WTC11 (cell line): Measurements from ENCODE around the gene ATP6V0B. TPM values are rescaled to one million over a fixed set of nuclear protein-coding genes. Genes with fewer than 3 reads are reported as not detected.

Experiments
- ATAC-seq: fragments of 200-7000 bp; cut with Tn5 transposase; 2 replicates; pipeline ENCODE4 v1.10.0; 2021; ENCODE audit warnings: mild to moderate bottlenecking, moderate library complexity
- CTCF ChIA-PET: fragments of 300-600 bp; sonication (Branson Sonifier 250); formaldehyde crosslinking; loops from one replicate; lab custom pipeline; 2021; ENCODE audit warnings: antibody characterized with exemption; lab: Charles Lee
- POLR2A ChIA-PET: fragments of 350-600 bp; sonication (Branson Sonifier 250); formaldehyde crosslinking; loops from one replicate; lab custom pipeline; 2021; ENCODE audit warnings: antibody characterized with exemption; lab: Charles Lee
- DNase-seq: peaks from one replicate; pipeline ENCODE4 v3.0.0; 2021; ENCODE audit warnings: low spot score
- H3K27ac Mint-ChIP-seq: 2 replicates; pipeline ENCODE4 v1.8.0; 2021; ENCODE audit warnings: mixed read lengths
- H3K27me3 Mint-ChIP-seq: 2 replicates; pipeline ENCODE4 v1.8.0; 2021; ENCODE audit warnings: low read depth, mild to moderate bottlenecking, moderate library complexity, mixed read lengths
- H3K36me3 Mint-ChIP-seq: 2 replicates; pipeline ENCODE4 v1.8.0; 2021; ENCODE audit warnings: mixed read lengths
- H3K4me1 Mint-ChIP-seq: 2 replicates; pipeline ENCODE4 v1.8.0; 2022; ENCODE audit warnings: mixed read lengths
- H3K4me3 Mint-ChIP-seq: 2 replicates; pipeline ENCODE4 v1.8.0; 2021; ENCODE audit warnings: mild to moderate bottlenecking, moderate library complexity, mixed read lengths
- H3K9me3 Mint-ChIP-seq: 2 replicates; pipeline ENCODE4 v1.8.0; 2021; ENCODE audit warnings: mixed read lengths
- ARID4B ChIP-seq: sonication (generic); formaldehyde crosslinking; IDR thresholded peaks from 2 replicates; pipeline ENCODE4 v1.8.0; 2023; ENCODE audit warnings: missing genetic modification reagents, mild to moderate bottlenecking, borderline replicate concordance
- CTCF ChIP-seq: fragments of 200-600 bp; IDR thresholded peaks from 2 replicates; pipeline ENCODE4 v1.8.0; 2022; ENCODE audit warnings: antibody characterized with exemption
- IRF2 ChIP-seq: sonication (generic); formaldehyde crosslinking; IDR thresholded peaks from 2 replicates; pipeline ENCODE4 v1.8.0; 2022; ENCODE audit warnings: low read depth, missing genetic modification reagents, borderline replicate concordance
- MLX ChIP-seq: sonication (generic); formaldehyde crosslinking; IDR thresholded peaks from 2 replicates; pipeline ENCODE4 v1.8.1; 2023; ENCODE audit warnings: mild to moderate bottlenecking, missing genetic modification reagents, moderate library complexity
- OVOL2 ChIP-seq: fragments of 250-450 bp; sonication (Bioruptor Pico); IDR thresholded peaks from 2 replicates; pipeline ENCODE4 v1.9.0; 2021; ENCODE audit warnings: mild to moderate bottlenecking, borderline replicate concordance
- ZBTB21 ChIP-seq: sonication (generic); formaldehyde crosslinking; IDR thresholded peaks from 2 replicates; pipeline ENCODE4 v1.8.1; 2023; ENCODE audit warnings: mild to moderate bottlenecking, missing genetic modification reagents, borderline replicate concordance
- ZNF219 ChIP-seq: sonication (generic); formaldehyde crosslinking; IDR thresholded peaks from 2 replicates; pipeline ENCODE4 v1.8.0; 2023; ENCODE audit warnings: missing genetic modification reagents, mild to moderate bottlenecking, borderline replicate concordance
- ZNF317 ChIP-seq: sonication (generic); formaldehyde crosslinking; IDR thresholded peaks from 2 replicates; pipeline ENCODE4 v1.8.1; 2023; ENCODE audit warnings: low read depth, mild to moderate bottlenecking, moderate library complexity, missing genetic modification reagents, borderline replicate concordance
- total RNA-seq: library from RNA; stranded (reverse); gene quantifications from 3 replicates; pipeline ENCODE4 v1.2.3, GENCODE V29; 2021
- TF ChIP-seq, protein P1 (sequence below): fragments of 250-450 bp; sonication (Bioruptor Pico); IDR thresholded peaks from 2 replicates; pipeline ENCODE4 v1.9.0; 2021; ENCODE audit warnings: mild to moderate bottlenecking
- TF ChIP-seq, protein P2 (sequence below): fragments of 250-450 bp; sonication (Bioruptor Pico); IDR thresholded peaks from 2 replicates; pipeline ENCODE4 v2.1.2; 2022; ENCODE audit warnings: mild to moderate bottlenecking, moderate library complexity
- TF ChIP-seq, protein P3 (sequence below): sonication (generic); formaldehyde crosslinking; IDR thresholded peaks from 2 replicates; pipeline ENCODE4 v1.8.0; 2022; ENCODE audit warnings: missing genetic modification reagents
- TF ChIP-seq, protein P4 (sequence below): sonication (generic); formaldehyde crosslinking; conservative IDR thresholded peaks from 2 replicates; pipeline ENCODE4 v1.8.1; 2022; ENCODE audit warnings: mild to moderate bottlenecking, missing genetic modification reagents

The ATP6V0B gene
- total RNA-seq, 1 experiment from 2014 or later = 110 TPM

DNA sequence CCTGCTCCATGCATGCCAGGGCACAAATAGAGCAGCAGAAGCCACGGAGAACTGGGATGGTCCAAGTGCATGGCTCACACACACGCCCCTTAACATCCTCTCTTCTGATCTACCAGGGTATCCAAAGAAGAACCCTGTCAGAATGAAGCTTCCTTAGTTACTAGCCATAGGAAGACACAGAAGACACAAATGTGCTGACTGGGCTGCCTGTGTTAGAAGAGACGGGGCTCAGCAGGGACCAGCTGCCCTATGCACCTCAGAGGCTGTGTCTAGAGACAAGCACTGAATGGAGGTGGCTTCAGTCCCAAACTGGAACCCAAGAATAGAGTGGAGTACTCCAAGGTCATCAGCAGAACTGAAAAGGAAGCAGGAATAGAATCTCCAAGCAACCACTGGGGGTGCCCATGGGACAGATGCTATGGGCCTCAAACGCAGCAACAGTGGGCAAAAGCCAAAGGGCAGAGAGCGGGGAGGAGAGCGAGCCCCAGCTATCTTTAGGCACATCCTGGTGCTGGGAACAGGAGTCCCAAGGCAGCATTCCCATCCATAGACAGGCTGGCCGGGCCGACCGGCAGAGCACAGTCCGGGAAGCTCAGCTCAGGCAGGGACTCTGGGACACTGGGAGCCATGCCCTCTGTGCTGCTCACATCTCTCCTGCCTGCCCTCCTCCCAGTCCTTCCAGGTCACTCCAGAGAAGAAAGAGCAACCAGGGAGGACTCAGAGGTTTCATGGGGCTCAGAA is 47.0 kb downstream of the ATP6V0B start:
- H3K27ac Mint-ChIP-seq = no peak overlapping the region
- POLR2A ChIA-PET = no interaction called here
- no peaks in the 10 kb centered on the region for H3K27me3 Mint-ChIP-seq
- ATAC-seq (no peak; the same call in 1 of the 2 replicates), DNase-seq (no peak)
- H3K36me3 Mint-ChIP-seq = 0 out of 2 replicates have a peak, but pooled peaks cover 4% of the 10 kb centered on the region
- CTCF ChIA-PET = interaction anchor here (0.6 to 2.5 kb wide), 7 partner anchors 11 to 87 kb away, joined by 3 to 12 read pairs (median 5); no protein-coding TSS in a partner anchor
- no peaks in the 10 kb centered on the region for H3K9me3 Mint-ChIP-seq
- no peak overlapping the region for H3K4me3 Mint-ChIP-seq
- TF ChIP-seq ZNF219 (CRISPR knock-in tag) (no peak), OVOL2 (no peak), ARID4B (CRISPR knock-in tag) (no peak), MLX (no peak)
- H3K4me1 Mint-ChIP-seq = peaks cover 10% of the 10 kb centered on the region

DNA sequence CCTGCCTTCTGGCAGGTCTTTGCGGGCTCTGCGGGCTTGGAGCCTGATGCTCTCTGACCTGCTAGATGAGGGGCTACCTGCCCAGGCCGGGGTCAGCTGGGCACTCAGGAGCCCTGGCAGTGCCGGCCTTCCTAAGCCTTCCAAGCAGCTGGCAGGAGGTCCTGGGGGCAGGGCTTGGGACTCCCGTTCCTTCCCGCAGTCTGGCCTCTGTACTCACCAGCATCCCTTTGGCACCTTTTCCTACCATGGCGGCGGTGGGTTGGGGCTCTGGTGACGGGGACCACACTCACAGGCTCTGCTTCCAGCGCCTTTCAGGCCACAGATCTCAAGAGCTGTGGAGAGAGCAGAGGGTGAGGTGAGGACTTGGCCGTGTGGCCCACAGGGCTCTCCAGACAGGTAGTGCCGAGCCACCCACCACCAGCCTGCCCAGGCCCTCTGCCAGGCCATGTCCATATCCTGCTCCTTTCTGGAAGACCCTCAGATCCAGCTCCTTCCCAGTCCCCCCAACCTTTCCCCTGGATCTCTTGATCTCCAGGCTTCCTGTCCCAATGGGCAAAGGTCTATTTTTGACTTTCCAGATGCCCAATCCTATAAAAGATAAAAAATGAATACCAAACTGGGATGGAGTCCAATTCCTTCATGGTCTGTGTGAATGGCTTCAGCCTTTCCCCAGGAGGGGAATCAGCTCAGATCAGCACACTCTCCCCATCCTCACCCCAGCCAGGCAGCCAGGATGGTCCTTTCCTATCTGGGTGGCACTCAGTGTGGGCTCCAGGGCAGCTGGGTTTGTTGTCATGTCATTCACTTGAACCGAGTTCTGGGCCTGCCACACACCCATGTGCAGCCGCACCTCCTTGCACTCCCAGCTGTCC is 49.5 kb downstream of the ATP6V0B start:
- CTCF ChIA-PET = interaction anchor here (1.2 kb wide), 2 partner anchors 12 to 19 kb away, joined by 4 to 5 read pairs; no protein-coding TSS in a partner anchor
- H3K4me1 Mint-ChIP-seq = peaks cover 22% of the 10 kb centered on the region
- ATAC-seq = no peak
- H3K27me3 Mint-ChIP-seq = no peaks in the 10 kb centered on the region
- POLR2A ChIA-PET = no interaction called here
- H3K9me3 Mint-ChIP-seq = no peaks in the 10 kb centered on the region
- H3K36me3 Mint-ChIP-seq = 0 out of 2 replicates have a peak, but pooled peaks cover 4% of the 10 kb centered on the region
- DNase-seq = no peak
- H3K4me3 Mint-ChIP-seq = no peak overlapping the region
- H3K27ac Mint-ChIP-seq = no peak overlapping the region
- TF ChIP-seq IRF2 (no peak), ZNF317 (CRISPR knock-in tag) (no peak), ZBTB21 (CRISPR knock-in tag) (no peak), ARID4B (CRISPR knock-in tag) (no peak), CTCF (no peak)
- TF ChIP-seq, protein P1, sequence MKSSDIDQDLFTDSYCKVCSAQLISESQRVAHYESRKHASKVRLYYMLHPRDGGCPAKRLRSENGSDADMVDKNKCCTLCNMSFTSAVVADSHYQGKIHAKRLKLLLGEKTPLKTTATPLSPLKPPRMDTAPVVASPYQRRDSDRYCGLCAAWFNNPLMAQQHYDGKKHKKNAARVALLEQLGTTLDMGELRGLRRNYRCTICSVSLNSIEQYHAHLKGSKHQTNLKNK (CRISPR knock-in tag) = no peak
- TF ChIP-seq, protein P2, sequence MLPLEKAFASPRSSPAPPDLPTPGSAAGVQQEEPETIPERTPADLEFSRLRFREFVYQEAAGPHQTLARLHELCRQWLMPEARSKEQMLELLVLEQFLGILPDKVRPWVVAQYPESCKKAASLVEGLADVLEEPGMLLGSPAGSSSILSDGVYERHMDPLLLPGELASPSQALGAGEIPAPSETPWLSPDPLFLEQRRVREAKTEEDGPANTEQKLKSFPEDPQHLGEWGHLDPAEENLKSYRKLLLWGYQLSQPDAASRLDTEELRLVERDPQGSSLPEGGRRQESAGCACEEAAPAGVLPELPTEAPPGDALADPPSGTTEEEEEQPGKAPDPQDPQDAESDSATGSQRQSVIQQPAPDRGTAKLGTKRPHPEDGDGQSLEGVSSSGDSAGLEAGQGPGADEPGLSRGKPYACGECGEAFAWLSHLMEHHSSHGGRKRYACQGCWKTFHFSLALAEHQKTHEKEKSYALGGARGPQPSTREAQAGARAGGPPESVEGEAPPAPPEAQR (CRISPR knock-in tag) = no peak
- TF ChIP-seq, protein P3, sequence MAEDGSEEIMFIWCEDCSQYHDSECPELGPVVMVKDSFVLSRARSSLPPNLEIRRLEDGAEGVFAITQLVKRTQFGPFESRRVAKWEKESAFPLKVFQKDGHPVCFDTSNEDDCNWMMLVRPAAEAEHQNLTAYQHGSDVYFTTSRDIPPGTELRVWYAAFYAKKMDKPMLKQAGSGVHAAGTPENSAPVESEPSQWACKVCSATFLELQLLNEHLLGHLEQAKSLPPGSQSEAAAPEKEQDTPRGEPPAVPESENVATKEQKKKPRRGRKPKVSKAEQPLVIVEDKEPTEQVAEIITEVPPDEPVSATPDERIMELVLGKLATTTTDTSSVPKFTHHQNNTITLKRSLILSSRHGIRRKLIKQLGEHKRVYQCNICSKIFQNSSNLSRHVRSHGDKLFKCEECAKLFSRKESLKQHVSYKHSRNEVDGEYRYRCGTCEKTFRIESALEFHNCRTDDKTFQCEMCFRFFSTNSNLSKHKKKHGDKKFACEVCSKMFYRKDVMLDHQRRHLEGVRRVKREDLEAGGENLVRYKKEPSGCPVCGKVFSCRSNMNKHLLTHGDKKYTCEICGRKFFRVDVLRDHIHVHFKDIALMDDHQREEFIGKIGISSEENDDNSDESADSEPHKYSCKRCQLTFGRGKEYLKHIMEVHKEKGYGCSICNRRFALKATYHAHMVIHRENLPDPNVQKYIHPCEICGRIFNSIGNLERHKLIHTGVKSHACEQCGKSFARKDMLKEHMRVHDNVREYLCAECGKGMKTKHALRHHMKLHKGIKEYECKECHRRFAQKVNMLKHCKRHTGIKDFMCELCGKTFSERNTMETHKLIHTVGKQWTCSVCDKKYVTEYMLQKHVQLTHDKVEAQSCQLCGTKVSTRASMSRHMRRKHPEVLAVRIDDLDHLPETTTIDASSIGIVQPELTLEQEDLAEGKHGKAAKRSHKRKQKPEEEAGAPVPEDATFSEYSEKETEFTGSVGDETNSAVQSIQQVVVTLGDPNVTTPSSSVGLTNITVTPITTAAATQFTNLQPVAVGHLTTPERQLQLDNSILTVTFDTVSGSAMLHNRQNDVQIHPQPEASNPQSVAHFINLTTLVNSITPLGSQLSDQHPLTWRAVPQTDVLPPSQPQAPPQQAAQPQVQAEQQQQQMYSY (CRISPR knock-in tag) = no peak
- TF ChIP-seq, protein P4, sequence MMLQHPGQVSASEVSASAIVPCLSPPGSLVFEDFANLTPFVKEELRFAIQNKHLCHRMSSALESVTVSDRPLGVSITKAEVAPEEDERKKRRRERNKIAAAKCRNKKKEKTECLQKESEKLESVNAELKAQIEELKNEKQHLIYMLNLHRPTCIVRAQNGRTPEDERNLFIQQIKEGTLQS (CRISPR knock-in tag) = no peak
